Neural crest cell (in vitro differentiated cells): ENCODE data around the gene CCDC182. TPM values are rescaled to one million over a fixed set of nuclear protein-coding genes. Genes with fewer than 3 reads are reported as not detected.

ENCODE experiments used
- DNase-seq: peaks from one replicate; pipeline ENCODE4 v3.0.0; 2021; ENCODE audit warnings: low read depth, mixed read lengths, low spot score
- H3K27ac Mint-ChIP-seq: one replicate; pipeline ENCODE4 v1.8.0; 2021; ENCODE audit warnings: mild to moderate bottlenecking, mixed read lengths; ENCODE audit not compliant: unreplicated experiment
- H3K27me3 Mint-ChIP-seq: 2 replicates; pipeline ENCODE4 v1.8.0; 2021; ENCODE audit warnings: low read depth, mild to moderate bottlenecking, mixed read lengths
- H3K36me3 Mint-ChIP-seq: 2 replicates; pipeline ENCODE4 v1.8.0; 2021; ENCODE audit warnings: low read depth, mild to moderate bottlenecking, mixed read lengths
- H3K4me1 Mint-ChIP-seq: 2 replicates; pipeline ENCODE4 v1.8.0; 2021; ENCODE audit warnings: mixed read lengths
- H3K4me3 Mint-ChIP-seq: one replicate; pipeline ENCODE4 v1.8.0; 2021; ENCODE audit warnings: mild to moderate bottlenecking, mixed read lengths
- H3K9me3 Mint-ChIP-seq: 2 replicates; pipeline ENCODE4 v1.8.0; 2021; ENCODE audit warnings: mixed read lengths
- total RNA-seq: library from RNA; stranded (reverse); gene quantifications from 2 replicates; pipeline ENCODE4 v1.2.1, GENCODE V29; 2021
- TF ChIP-seq, protein P1 (sequence below): fragments of 200-600 bp; sonication (generic); conservative IDR thresholded peaks from 2 replicates; pipeline ENCODE4 v1.5.0; 2021; ENCODE audit warnings: antibody characterized with exemption, mild to moderate bottlenecking

CCDC182 gene
- total RNA-seq, 1 donor from 2014 or later = not detected

DNA sequence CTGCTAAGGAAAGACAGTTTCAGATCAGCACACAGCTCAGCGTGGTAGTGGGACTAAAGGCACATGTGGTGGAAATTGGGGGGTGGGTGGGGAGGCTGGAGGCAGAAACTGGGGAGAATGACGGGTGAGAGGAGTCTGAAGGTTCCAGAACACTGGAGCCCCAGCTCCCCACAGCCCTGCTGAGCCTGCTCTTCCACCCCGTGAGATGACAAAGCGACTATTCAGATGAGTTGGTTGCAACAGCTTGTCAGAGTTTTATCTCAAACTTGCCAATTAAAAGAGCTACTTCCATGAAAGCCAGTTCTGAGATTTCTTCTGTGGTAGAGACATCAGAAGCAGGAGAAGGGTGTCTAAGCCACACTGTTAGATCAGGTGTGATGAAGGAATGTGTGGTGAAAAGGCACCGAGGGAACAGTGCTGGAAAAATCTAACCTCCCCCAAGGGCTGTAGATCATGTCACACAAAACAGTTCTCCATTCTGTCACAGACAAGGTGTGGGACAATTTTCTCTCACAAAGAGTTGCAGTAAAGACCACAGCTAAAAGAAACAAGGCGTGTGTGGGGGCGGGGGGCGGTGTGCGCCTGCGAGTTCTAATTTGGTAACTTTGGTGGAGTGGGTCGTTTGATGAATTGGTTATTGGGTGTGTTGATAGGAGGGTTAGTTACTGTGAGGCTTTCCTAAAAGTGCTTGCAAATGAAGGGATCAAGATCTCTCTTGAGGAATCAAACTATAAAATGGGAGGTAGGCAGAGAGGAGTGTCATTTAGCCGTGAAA, 39.0 kb downstream of the CCDC182 start:
- Mint-ChIP-seq H3K4me3 (no peak overlapping the region), H3K27ac (peak overlapping the region; percentile 63), H3K4me1 (peaks cover 42% of the 10 kb centered on the region), H3K27me3 (no peaks in the 10 kb centered on the region), H3K9me3 (no peaks in the 10 kb centered on the region), H3K36me3 (peaks cover 2% of the 10 kb centered on the region)
- DNase-seq = no peak
- TF ChIP-seq, protein P1, sequence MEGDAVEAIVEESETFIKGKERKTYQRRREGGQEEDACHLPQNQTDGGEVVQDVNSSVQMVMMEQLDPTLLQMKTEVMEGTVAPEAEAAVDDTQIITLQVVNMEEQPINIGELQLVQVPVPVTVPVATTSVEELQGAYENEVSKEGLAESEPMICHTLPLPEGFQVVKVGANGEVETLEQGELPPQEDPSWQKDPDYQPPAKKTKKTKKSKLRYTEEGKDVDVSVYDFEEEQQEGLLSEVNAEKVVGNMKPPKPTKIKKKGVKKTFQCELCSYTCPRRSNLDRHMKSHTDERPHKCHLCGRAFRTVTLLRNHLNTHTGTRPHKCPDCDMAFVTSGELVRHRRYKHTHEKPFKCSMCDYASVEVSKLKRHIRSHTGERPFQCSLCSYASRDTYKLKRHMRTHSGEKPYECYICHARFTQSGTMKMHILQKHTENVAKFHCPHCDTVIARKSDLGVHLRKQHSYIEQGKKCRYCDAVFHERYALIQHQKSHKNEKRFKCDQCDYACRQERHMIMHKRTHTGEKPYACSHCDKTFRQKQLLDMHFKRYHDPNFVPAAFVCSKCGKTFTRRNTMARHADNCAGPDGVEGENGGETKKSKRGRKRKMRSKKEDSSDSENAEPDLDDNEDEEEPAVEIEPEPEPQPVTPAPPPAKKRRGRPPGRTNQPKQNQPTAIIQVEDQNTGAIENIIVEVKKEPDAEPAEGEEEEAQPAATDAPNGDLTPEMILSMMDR = no peak

DNA sequence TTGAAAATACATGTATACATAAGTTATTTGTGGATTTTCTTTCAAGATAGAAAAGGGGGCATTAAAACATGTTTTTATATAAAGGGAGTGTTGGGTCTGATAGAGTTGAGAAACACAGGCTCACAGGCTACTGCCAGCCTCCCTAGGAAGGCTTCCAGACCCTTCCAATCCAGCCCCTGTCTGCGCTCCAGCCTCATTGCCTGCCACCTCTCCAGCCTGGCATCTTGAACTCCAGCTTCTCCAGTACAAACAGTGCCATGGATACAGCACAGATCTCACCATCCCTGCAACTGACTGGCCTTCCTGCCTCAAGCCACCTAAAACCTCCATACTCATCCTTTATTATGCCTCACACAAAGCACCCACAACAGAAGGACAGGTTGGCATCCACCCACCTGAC, 40.7 kb downstream of the CCDC182 start:
- Mint-ChIP-seq H3K27me3 (no peaks in the 10 kb centered on the region), H3K9me3 (no peaks in the 10 kb centered on the region), H3K4me3 (no peak overlapping the region), H3K4me1 (peaks cover 55% of the 10 kb centered on the region), H3K27ac (peak overlapping the region; percentile 90), H3K36me3 (peaks cover 2% of the 10 kb centered on the region)
- DNase-seq = no peak
- TF ChIP-seq, protein P1 = no peak

DNA sequence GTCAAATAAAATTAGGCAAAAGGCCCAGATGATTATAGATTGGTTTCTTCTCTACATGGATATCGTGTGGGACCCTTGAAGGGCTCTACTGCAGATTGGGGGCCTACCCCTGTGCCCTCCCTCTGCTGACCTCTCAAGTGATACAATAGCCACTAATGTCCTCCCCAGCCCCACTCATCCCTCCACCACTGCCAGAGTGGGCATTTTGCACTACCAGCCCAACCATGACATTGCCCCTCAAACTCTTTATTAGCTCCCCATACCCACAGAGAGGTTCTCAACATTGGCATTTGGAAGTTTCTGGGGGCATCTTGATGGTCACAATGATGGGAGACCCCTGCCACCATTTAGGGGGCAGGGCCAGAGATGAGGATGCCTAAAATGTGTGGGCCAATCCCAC, 41.8 kb downstream of the CCDC182 start:
- Mint-ChIP-seq H3K27ac (no peak overlapping the region), H3K4me1 (peaks cover 49% of the 10 kb centered on the region), H3K9me3 (no peaks in the 10 kb centered on the region), H3K27me3 (no peaks in the 10 kb centered on the region), H3K4me3 (no peak overlapping the region), H3K36me3 (peaks cover 2% of the 10 kb centered on the region)
- TF ChIP-seq, protein P1 = no peak
- no peak for DNase-seq

DNA sequence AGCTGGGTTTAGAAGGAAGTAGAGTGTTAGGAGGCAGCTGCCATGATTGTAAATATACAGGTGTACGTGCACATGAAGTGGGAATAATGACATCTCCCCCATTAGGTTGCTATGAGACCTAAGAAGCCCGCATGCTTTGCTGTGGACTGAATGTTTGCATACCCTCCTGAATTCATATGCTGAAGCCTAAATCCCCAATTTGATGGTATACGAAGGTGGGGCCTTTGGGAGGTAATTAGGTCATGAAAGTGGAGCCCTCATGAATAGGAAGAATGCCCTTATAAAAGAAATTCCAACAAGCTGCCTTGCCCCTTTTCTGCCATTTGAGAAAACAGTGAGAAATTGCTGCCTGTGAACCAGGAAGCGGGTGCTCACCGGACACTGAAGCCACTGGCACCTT, 44.0 kb downstream of the CCDC182 start:
- H3K27ac Mint-ChIP-seq = no peak overlapping the region
- no peaks in the 10 kb centered on the region for H3K9me3 Mint-ChIP-seq
- TF ChIP-seq, protein P1 = no peak
- H3K4me1 Mint-ChIP-seq = peaks cover 27% of the 10 kb centered on the region
- peaks cover 2% of the 10 kb centered on the region for H3K36me3 Mint-ChIP-seq
- no peak for DNase-seq
- no peaks in the 10 kb centered on the region for H3K27me3 Mint-ChIP-seq
- no peak overlapping the region for H3K4me3 Mint-ChIP-seq

DNA sequence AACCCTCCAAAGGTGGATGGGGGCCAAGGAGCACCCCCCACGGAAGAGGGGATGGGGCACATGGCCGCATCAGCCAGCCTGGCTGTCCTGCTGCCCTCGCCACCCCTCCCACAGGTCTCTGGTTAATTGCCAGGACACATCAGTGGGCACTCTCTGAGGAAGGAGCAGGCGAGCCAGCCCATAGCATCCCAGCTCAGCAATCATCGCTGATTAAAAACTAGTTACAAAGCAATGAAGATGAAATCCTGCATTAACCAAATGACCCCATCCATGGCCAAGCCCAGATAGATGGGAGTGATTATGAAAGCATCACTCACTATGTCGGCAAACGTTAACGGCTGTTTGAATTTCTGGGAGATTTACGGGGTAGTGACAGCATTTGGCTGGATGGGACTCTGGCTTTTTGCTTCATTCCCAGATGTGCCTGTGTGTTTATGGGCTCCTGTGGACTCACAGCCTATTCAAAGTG, 45.3 kb downstream of the CCDC182 start:
- Mint-ChIP-seq H3K9me3 (peaks cover 4% of the 10 kb centered on the region), H3K27ac (no peak overlapping the region), H3K27me3 (no peaks in the 10 kb centered on the region), H3K4me1 (peaks cover 22% of the 10 kb centered on the region), H3K4me3 (no peak overlapping the region), H3K36me3 (peaks cover 10% of the 10 kb centered on the region)
- no peak for DNase-seq
- TF ChIP-seq, protein P1 = no peak
